Liver (tissue), 3 donors: Measurements from ENCODE around the gene MARVELD1.

Source experiments
- ATF3 ChIP-seq: IDR thresholded peaks from 2 replicates; pipeline ENCODE4 v1.6.1; 2016; ENCODE audit warnings: antibody characterized with exemption
- CTCF ChIP-seq: fragments of 150-350 bp; IDR thresholded peaks from 2 replicates; pipeline ENCODE4 v1.5.1; 2017; ENCODE audit warnings: improper control_type of control experiment, low read depth, low read length; ENCODE audit not compliant: missing input control
- HNF4G ChIP-seq: IDR thresholded peaks from 2 replicates; pipeline ENCODE4 v1.6.1; 2016; ENCODE audit warnings: antibody characterized with exemption
- JUND ChIP-seq, 2 donors: IDR thresholded peaks; 2 replicates each; pipeline ENCODE4 v1.6.1; 2016; ENCODE audit warnings: antibody characterized with exemption in 2 of 2
- MAX ChIP-seq: IDR thresholded peaks from 2 replicates; pipeline ENCODE4 v1.6.1; 2016; ENCODE audit warnings: antibody characterized with exemption
- NR2F2 ChIP-seq: IDR thresholded peaks from 2 replicates; pipeline ENCODE4 v1.6.1; 2016; ENCODE audit warnings: antibody characterized with exemption
- RAD21 ChIP-seq, 2 donors: IDR thresholded peaks; 2 replicates each; pipeline ENCODE4 v1.6.1; 2016; ENCODE audit warnings: antibody characterized with exemption in 2 of 2, mild to moderate bottlenecking in 2 of 2
- REST ChIP-seq: IDR thresholded peaks from 2 replicates; pipeline ENCODE4 v1.6.1; 2016; ENCODE audit warnings: antibody characterized with exemption, mild to moderate bottlenecking
- RXRA ChIP-seq, 2 donors: IDR thresholded peaks; 2 replicates each; pipeline ENCODE4 v1.6.1; 2017 to 2018; ENCODE audit warnings: antibody characterized with exemption in 2 of 2, mild to moderate bottlenecking in 1 of 2
- SP1 ChIP-seq: IDR thresholded peaks from 2 replicates; pipeline ENCODE4 v1.6.1; 2018; ENCODE audit warnings: antibody characterized with exemption, mild to moderate bottlenecking
- TAF1 ChIP-seq: conservative IDR thresholded peaks from 2 replicates; pipeline ENCODE4 v1.6.1; 2016; ENCODE audit warnings: antibody characterized with exemption, mild to moderate bottlenecking
- YY1 ChIP-seq: IDR thresholded peaks from 2 replicates; pipeline ENCODE4 v1.6.1; 2016; ENCODE audit warnings: antibody characterized with exemption, mild to moderate bottlenecking
- ZBTB33 ChIP-seq: IDR thresholded peaks from 2 replicates; pipeline ENCODE4 v1.6.1; 2016; ENCODE audit warnings: antibody characterized with exemption
- donor health status: healthy.
- donor health status: healthy.

GRCh38 chr10:97766106-97766810 lies 52.7 kb downstream of the MARVELD1 start:
- TF ChIP-seq NR2F2 (no peak), CTCF (no peak), TAF1 (no peak), MAX (no peak), RXRA (IDR thresholded peaks at IDR 0.05) (no peak), REST (no peak), SP1 (no peak), ATF3 (no peak), JUND (IDR thresholded peaks at IDR 0.05) (no peak), HNF4G (no peak), YY1 (no peak), RAD21 (IDR thresholded peaks at IDR 0.05) (no peak), ZBTB33 (no peak)
